HPDE6-E6E7 (cell line): ENCODE results near the gene RGMA.

ENCODE experiments used
- DNase-seq: peaks from one replicate; pipeline ENCODE4 v3.0.0; 2011; ENCODE audit warnings: missing footprints; ENCODE audit errors: extremely low spot score

RGMA gene

GRCh38 chr15:93017526-93017925 lies 71.5 kb downstream of the RGMA start:
- DNase-seq, result no peak

GRCh38 chr15:93012786-93013185 lies 76.2 kb downstream of the RGMA start:
- no peak for DNase-seq

DNA sequence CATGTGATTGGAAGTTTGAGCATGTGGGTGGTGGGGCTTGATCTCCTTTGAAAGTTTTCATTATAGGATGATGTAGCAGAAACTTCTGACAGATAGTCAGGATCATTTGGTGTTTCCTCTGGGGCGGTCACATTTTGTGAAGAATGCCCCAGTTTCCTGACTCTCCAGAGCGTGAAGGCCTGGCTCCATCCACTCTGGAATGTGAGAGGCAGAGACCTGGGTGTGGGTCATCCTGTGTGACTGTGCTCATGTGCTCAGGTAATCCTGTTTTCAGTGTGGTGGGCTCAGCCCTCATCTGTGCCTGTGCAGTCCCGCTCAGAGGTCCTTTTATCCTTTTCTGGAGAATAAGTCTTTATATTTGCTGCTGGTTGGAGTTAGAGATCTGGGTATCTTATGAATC lies 81.0 kb downstream of the RGMA start:
- no peak for DNase-seq

GRCh38 chr15:93005133-93005532 lies 83.9 kb downstream of the RGMA start:
- DNase-seq, result no peak

DNA sequence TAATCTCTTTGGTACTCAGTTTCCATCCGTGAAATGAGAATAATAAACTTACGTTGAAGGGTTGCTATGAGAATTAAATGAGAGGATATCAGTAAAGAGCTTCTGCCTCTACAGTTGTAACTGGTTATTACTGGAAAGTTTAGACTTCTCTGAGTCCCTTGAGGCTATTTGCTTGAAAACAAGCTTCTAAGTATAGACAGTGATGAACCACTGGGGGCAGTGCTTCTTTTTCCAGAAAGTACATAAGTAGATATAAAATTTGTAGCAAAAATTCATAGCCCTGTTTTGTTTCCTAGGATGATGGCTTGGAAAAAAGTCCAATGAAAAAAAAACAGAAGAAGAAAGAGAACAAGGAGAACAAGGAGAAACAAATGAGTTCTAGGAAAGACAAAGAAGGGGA lies 87.1 kb downstream of the RGMA start:
- no peak for DNase-seq

DNA sequence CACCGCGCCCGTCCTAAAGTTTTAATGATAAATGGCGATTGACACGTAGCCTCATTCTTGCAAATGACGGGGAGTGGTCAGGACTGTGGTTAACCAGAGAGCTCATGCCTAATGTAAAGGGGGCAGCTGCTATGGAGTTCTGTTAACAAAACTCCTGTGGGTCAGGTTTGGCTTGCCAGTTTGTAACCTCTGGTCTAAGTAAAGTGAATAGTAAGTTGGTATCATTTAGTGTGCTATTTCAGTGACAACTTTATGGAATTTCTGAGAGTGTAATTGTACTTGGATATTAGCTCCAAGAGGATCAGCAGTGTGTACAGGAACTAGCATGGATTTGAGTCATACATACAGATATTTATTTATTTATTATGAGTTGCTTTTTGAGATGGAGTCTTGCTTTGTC lies 87.9 kb downstream of the RGMA start:
- no peak for DNase-seq

DNA sequence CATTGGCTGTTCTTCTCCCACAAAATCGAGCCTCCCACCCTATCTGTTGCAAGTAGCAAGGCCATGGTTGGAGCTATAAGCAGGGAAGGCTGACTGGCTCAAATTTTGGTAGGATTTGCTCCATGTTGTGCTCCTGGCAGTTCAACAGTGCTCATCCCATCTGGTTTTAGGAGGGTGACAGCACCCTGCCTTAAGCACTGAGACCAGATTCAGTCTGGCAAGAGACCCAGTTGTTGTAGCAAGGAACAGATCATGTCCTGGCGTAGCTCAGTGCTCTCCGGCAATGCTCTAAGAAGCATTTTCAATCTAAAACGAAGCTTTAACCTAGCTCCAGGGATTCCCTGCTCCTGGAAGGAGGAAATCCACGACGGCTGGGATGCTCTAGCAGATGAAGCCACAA lies 91.2 kb downstream of the RGMA start:
- DNase-seq, result no peak

DNA sequence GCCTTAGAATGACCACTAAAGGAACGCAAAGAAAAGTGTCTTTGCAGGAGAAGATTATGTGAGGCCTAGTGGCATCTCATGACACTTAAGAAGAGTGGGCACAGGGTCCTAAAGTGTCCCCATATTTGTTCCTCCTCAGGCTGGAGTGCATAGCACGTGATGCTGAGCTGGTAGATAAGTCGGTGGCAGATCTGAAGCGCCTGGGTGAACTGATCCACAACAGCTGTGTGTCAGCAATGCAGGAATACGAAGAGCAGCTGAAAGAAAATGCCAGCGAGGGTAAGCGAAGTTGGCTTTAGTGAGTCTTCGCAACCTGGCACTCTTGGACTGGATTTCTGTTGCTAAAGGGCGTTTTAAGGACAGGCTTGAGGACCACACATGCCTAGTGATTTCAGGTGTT lies 96.3 kb downstream of the RGMA start:
- DNase-seq, result no peak

DNA sequence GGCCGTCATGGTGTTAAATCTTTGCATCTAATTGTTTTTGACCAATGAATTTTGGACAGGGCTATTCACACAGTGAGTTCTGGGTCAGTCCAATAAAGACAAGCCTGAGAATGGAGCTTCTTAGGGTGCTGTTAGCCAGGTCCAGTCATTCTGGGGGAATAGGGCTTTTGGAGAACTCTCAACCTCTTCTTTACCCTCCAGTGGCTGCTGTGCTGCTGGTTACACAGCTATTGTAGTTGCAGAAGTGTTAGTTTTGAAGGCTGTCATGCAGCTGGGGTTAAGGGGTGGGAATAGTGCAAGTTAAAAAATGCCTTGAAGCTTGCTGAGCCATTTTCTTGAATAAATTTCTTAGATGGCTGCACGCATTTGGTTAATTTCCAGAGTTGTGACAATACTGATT lies 99.0 kb downstream of the RGMA start:
- no peak for DNase-seq

DNA sequence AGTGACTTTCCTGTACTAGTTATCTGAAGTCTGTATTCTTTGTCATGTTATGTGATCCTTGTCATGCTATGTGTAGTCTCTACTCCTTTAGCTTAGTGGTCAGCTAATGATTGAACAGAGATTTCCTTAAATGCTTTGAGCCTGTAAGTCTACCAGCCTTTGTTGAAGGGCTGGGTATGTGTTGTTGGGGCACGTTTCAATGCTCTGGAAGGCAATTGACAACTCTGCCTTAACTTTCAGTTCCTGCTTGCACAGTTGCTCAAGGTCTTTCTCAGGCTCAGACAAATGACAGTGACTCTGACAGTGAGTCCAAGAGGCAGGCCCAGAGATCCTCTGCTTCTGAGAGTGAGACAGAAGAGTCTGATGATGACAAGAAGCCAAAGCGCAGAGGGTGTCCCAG lies 99.5 kb downstream of the RGMA start:
- no peak for DNase-seq
